GM18951 (cell line): ENCODE results near the gene XXYLT1.
"Not testable (repeated sequence)": the region's sequence is repeated elsewhere in the genome, so short reads cannot be mapped to it uniquely, and the experiment has no call there.

Experiments used
- POLR2A ChIP-seq: IDR thresholded peaks from 4 replicates; pipeline ENCODE4 v1.6.1; 2011; ENCODE audit warnings: mild to moderate bottlenecking; ENCODE audit not compliant: insufficient read length, insufficient read depth; ENCODE audit errors: extremely low read depth
- in situ Hi-C: fragments of 300-500 bp; cut with MboI; formaldehyde crosslinking; loops from one replicate; pipeline ENCODE4 v1.12.0; 2022; ENCODE audit warnings: low sequenced_read_pairs, mixed read lengths, inconsistent platforms; ENCODE audit not compliant: unreplicated experiment

Gene XXYLT1

DNA sequence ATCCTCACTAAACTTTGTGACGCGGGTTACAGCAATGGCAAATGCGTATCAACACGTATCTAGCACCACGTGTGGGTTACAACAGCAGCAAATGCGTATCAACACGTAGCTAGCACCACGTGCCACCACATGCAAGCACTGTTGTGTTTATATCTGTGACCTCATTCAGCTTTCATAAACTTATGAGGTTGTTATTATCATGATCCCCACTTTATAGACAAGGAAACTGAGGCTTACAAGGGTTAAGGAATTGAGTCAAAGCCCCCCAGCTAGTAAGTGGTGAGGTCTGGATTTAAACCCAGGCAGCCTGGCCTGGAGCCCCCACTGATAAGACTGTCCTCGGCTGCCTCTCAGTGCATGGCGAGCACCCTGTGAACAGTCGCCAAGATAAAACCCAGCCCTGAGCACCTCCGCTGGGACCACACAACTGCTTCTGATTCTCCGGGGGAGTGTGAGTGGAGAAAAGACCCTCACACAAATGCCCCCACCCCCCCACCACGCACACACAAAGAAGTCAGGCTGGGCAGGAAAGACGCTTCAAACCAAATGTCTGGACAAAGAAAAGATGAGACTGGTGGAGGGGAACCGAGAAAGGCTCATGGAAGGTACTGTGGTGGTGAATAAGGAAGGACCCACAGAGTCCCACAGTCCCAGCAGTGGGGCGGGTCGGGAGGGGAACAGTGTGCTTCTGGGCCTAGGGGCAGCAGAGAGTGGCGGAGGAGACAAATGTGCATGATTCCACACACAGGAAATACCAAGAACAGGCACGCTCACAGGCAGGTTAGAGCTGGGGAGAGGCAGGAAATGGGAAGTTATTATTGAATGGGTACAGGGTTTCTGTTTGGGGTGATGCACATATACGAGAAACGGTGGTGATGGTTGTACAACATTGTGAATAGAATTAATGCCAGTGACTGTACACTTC is 173.4 kb downstream of the XXYLT1 start:
- in situ Hi-C loops: no loop called here
- TF ChIP-seq POLR2A: no peak

DNA sequence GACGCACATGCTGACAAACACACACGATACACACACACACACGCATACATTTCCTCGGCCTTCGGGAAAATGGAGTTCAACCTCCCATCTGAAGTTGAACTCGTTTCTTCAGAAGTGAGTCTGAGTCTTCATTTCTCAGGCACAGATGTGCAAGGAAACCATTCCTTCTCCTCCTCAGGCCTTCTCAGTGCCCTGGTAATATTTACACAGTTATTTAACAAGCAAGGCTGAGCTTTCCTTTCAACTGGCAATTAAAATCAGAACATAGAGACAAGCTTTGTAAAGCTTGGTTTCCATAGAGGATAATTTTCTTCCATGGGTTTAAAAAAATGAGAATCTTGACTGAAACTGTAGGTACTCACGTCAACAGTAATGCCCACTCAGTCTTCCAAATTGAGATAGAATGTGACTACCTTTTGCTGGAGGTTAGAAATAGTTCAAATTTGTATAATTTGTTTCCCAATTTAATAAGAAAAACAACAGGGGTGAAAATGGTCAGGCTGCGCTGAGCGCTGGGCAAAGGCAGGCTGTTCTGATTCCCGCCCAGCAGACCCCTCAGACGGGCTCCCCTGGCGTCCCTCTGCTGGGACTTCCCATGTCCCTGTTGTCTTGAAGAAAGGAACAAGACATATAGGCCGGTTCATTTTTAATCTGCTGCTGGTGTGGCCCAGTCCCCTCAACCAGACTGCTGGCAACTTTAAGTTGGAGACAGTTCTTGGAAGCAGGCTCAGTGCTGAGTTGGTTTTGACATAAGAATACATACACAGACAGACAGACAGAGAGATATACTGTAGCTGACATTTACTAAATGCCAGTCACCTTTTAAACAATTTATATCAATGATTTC is 174.3 kb downstream of the XXYLT1 start:
- in situ Hi-C loops: no loop called here
- TF ChIP-seq POLR2A: no peak

DNA sequence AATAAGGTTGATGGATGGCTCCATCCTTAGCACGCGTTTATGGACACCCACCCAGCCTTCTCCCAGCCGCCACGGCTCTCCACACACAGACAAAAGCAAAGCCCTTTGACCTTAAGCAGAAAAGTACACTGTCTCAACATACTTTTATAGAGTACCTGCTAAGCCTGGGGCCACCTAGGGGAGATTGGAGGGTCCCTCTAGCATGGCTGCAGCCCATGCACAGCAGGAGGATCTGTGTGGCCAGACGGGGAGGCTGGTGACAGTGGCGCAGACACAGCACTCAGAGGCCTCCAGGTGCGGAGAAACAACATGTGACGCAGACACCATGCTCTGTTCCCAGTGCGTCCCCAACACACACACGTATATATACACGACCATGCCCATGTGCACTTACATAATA is 174.9 kb downstream of the XXYLT1 start:
- in situ Hi-C loops: no loop called here
- no peak for TF ChIP-seq POLR2A

DNA sequence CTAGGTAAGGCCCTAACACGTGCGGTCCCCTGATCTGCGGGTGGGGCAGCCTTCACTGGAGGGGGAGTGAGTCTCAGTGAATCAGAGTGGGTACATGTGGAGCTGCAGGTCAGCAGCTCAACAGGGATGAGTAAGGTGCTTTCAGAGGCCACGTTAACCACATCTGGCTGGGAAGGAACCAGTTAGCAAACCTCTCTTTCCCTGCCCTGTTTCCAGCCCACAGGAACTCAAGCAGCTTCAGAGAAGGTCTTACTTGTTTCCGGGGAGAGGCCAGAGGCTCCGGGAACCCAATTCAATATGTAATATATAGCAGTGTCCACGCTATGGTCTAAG is 175.3 kb downstream of the XXYLT1 start:
- in situ Hi-C loops: no loop called here
- no peak for TF ChIP-seq POLR2A

DNA sequence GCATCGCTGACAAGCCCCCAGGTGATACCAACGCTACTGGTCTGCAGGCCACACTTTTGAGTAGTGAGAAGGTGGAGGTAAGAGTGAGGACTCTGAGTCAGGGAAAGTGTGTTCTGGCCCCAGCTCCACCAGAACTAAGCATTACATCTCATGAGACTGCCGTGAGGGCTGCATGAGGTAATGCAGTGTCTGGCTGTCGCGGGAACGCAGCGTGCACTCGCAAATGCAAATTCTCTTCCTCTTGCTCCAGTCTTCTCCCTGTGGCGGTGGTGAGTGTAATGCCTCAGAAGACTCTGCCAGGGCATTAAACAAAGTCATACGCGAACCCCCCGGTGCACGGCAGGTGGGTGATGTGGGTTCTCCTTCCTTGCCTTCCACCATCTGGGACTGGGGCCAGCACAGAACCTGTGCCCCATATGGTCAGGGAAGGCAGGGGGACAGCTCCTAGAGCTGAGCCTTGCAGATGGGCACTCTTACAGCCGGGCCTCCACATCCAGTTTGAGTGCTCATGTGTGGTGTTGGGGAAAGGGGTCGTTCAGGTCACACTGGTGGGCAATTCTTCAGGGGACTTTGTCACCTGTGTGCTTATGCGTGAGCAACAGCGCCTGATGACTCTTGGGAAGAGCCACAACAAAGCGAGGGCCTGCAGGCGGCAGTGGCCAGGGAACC is 175.8 kb downstream of the XXYLT1 start:
- in situ Hi-C loops: no loop called here
- TF ChIP-seq POLR2A: peak; percentile 36

DNA sequence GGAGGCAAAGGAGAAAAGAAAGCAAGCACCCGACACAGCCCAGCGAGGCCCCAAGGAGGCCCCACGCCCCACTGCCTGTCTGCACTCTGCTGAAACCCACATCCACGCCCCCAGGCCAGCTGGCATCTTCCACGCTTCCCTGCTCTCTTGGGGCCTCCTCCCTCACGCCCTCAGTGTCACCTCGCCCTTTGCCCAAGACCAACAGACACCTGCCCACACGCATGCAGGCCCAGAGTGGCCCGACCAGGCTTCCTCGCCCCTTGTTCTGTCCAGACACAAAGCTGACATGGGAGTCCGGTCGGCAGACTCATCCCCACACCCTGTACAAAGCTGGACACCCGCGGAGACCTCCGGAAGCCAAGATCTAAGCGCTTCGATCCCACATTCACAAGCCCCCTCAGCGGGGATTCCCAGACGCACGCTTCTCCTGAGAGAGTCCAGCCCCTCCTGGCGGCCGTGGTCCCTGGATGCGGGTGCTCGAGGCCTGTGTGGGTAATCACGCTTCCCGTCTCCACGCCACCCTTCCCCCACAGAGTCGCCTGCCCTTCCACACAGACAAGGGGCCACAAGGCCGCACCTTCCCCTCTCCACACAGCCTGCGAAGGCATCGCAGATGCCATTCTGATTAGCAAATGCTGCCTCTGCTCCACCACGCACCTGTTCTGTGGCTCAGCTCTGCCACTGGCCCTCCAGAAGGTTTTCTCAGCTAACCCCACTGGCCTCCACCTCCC is 176.6 kb downstream of the XXYLT1 start:
- no peak for TF ChIP-seq POLR2A
- in situ Hi-C loops: no loop called here

DNA sequence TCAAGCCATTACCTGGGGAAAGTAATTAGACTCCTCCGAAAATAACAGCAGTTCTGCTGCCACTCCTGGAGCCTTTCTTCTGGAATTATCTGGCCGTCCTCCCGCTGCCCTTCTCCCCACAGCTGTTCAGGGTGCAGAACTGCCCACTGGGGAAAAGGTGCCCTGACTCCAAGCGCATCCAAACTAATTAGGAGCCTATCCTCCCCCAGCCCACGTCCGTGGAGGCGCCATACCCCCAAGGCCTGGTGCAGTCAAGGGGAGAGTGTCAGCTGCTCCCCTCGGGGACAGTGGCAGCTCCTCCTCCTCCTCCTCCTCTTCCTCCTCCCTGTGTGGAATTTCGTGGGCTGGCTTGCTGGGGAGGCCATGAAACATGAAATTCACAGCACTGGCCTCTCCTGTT is 177.2 kb downstream of the XXYLT1 start:
- in situ Hi-C loops: no loop called here
- TF ChIP-seq POLR2A: no peak

DNA sequence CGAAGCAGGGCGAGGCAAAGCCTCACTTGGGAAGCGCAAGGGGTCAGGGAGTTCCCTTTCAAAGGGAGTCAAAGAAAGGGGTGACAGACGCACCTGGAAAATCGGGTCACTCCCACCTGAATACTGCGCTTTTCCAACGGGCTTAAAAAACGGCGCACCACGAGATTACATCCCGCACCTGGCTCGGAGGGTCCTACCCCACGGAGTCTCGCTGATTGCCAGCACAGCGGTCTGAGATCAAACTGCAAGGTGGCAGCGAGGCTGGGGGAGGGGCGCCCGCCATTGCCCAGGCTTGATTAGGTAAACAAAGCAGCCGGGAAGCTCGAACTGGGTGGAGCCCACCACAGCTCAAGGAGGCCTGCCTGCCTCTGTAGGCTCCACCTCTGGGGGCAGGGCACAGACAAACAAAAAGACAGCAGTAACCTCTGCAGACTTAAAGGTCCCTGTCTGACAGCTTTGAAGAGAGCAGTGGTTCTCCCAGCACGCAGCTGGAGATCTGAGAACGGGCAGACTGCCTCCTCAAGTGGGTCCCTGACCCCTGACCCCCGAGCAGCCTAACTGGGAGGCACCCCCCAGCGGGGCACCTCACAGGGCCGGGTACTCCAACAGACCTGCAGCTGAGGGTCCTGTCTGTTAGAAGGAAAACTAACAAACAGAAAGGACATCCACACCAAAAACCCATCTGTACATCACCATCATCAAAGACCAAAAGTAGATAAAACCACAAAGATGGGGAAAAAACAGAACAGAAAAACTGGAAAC is 182.9 kb downstream of the XXYLT1 start:
- in situ Hi-C loops: not testable (repeated sequence)

DNA sequence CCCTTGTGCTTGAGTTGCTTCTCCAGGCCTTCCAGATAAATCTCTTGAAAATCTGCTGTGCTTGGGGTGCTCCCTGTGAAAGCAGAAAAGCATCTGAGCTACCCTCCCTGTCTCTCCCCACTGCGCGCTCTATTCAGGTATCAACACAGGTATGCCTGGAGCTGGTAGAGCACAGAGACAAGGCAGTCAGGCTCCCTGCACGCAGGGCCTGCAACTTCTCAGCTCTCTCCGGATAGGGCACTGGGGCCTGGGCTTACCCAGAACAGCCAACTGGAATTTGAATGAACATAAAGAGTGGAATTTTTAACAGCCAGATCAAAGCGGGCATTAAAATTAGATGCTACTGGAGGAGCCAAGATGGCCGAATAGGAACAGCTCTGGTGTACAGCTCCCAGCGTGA is 183.6 kb downstream of the XXYLT1 start:
- in situ Hi-C loops: no loop called here

DNA sequence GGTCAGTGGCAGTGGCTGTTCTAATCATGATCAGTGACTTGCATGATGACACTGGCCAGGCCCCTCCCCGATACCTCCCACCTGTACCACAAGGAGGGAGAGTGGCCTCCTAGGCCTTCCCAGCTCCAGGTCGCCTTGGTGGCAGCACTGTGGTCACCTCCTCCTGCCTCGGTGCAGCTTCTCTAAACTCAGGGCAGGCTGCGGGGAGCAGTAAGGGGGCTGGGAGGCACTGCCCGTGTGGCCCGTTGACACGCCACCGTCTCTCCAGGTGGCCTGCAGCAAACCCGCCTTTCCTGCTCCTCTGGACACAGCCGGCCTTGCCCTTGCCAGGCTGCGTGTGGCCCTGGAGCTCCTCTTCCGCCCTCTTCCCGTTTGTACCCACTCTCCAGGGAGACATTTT is 184.1 kb downstream of the XXYLT1 start:
- in situ Hi-C loops: no loop called here
- TF ChIP-seq POLR2A: no peak

More for the DNA sequence above, 183.6 kb downstream of the XXYLT1 start:
- no peak for TF ChIP-seq POLR2A

DNA sequence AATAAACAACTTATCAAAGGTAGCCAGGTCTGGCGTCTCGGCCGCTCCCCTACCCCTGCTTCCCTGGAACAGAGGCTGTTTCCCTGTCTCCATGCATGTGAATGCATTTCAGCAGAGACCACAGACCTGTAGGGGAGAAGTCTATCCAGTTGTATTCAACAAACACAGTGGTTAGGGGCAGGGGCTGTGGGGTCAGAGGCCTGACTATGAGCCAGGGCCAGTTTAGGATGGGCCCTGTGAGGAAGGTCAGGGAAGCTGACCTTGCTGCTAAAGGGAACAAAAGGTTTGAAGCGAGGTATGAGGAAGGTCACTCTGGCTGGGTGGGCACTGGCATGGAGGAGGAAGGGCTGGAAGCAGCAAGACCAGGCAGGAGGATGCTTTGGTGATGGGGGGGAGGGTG is 184.6 kb downstream of the XXYLT1 start:
- in situ Hi-C loops: no loop called here
- no peak for TF ChIP-seq POLR2A

DNA sequence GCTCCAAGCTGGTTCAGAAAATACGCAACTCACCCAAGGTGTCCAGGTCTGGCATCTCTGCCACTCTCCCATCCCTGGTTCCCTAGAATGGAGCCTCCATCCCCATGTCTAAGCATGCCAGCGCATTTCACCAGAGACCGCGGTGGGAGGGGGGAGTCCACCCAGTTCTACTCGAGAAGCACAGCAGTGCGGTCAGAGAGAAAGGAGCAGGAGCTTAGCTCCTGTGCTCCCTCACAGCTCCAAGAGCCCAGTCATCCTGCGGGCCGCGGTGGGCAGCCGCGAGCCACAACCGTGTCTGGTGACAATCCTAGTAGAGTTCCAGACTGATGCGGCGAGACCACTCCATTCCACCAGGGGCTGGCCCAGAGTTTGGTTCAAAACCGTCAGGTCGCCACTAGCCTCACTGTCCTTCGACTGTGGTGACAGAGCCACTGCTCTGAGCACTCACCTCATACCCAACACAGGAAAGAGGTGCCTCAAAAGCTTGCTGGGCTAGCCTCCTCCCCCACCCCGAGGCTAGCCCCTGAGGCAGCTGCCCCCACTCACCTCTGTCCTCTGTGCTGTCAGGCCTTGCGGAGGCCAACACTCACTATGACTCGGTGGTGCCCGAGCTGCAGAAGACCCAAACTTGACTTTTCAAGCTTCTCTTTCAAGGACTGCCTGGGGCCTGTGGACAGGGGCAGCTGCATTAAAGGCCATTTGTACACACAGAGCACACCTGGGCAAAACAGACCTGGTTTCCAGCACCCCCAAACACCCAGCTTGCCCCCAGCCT is 185.4 kb downstream of the XXYLT1 start:
- in situ Hi-C loops: no loop called here
- no peak for TF ChIP-seq POLR2A

DNA sequence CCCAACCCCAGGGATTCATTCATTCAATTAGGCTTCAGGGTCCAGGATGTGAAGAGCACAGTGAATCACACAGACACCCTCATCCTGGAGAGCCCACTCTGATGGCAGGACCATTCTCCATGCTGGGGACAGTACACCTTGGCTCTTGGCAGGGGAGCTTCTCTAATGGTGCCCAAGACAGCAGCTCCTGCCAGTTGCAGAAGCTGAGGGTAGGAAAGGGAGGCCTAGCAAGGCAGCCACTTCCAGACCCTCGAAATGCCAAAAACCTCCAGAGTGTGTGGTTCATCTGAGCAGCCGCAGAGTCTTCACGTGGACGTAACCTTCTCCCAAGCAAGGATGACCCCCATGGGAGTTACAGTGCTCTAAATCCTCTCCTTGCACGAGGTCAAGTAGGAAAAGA is 186.2 kb downstream of the XXYLT1 start:
- TF ChIP-seq POLR2A: no peak
- in situ Hi-C loops: no loop called here
